Activated CD4-positive, alpha-beta memory T cell treated with anti-CD3 and anti-CD28 coated beads, Interleukin-2, amount 10 ng/mL, durations not matched to agents 7 days and 5 days (primary cell): Measurements from ENCODE around the gene DDN. TPM values are rescaled to one million over a fixed set of nuclear protein-coding genes. Genes with fewer than 3 reads are reported as not detected.

Experiments
- CTCF ChIA-PET: fragments of 350-600 bp; sonication (Branson Sonifier 250); formaldehyde crosslinking; loops from one replicate; lab custom pipeline; 2021; ENCODE audit warnings: antibody characterized with exemption, inconsistent platforms; lab: Charles Lee
- POLR2A ChIA-PET: fragments of 350-600 bp; sonication (Branson Sonifier 250); formaldehyde crosslinking; loops from one replicate; lab custom pipeline; 2021; ENCODE audit warnings: antibody characterized with exemption; lab: Charles Lee
- DNase-seq: peaks from one replicate; pipeline ENCODE4 v3.0.0-alpha.2; 2020
- H3K27ac Mint-ChIP-seq: one replicate; pipeline ENCODE4 v1.8.0; 2021; ENCODE audit warnings: mild to moderate bottlenecking, mixed read lengths
- H3K27me3 Mint-ChIP-seq: one replicate; pipeline ENCODE4 v1.8.0; 2021; ENCODE audit warnings: mixed read lengths
- H3K36me3 Mint-ChIP-seq: one replicate; pipeline ENCODE4 v1.8.0; 2021; ENCODE audit warnings: low read depth, mixed read lengths
- H3K4me1 Mint-ChIP-seq: one replicate; pipeline ENCODE4 v1.8.0; 2021; ENCODE audit warnings: mixed read lengths
- H3K4me3 Mint-ChIP-seq: one replicate; pipeline ENCODE4 v1.8.0; 2021; ENCODE audit warnings: mild to moderate bottlenecking, mixed read lengths
- H3K9me3 Mint-ChIP-seq: one replicate; pipeline ENCODE4 v1.8.0; 2021; ENCODE audit warnings: mixed read lengths
- total RNA-seq, 2 experiments: library from RNA; stranded (reverse); gene quantifications; one replicate each; pipeline ENCODE4 v1.2.3, GENCODE V29; 2021

The DDN gene
- total RNA-seq, 2 experiments from 2014 or later: 0.23 TPM

DNA sequence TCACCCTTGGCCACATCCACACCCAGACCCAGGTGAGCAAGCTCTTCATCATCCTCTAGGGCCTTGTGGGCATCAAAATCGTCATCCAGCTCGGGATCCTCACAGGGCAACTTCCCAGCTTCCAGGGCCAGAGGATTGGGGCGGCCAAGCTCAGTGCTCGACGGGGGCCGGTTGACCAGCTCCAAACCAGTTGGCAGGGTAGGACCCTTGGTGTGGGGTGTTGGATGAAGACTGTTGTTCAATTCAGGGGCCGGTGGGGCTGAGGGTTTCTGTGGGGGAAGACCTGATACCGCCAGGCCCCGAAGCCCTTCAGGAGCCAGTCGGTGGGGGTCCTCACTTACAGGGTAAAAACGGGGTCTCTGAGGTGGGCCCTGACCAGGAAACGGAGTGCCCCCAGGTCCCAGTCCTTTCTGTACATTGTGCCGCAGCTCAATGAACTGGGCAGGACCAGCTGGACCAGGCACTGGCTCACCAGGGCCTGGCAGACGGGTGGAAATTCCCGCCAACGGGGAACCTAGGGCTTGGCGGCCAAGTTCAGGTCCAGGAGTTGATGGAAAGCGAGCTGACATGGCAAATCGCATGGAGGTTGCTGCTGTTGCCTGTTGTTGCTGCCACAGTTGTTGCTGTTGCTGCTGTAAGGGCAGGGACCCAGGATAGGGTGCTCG, 39.2 kb upstream of the DDN start:
- no peaks in the 10 kb centered on the region for H3K4me1 Mint-ChIP-seq
- CTCF ChIA-PET: interaction anchor here (1.0 kb wide), 1 partner anchor 14 kb away, joined by 3 read pairs; no protein-coding TSS in a partner anchor
- H3K36me3 Mint-ChIP-seq: peaks cover 80% of the 10 kb centered on the region
- no peak for DNase-seq
- no peaks in the 10 kb centered on the region for H3K27me3 Mint-ChIP-seq
- H3K9me3 Mint-ChIP-seq: no peaks in the 10 kb centered on the region
- H3K27ac Mint-ChIP-seq: no peak overlapping the region
- no peak overlapping the region for H3K4me3 Mint-ChIP-seq
- POLR2A ChIA-PET: interaction anchor here (1.6 kb wide), 1 partner anchor 93 kb away, joined by 8 read pairs; the partner anchor contains the start of gene TUBA1B

DNA sequence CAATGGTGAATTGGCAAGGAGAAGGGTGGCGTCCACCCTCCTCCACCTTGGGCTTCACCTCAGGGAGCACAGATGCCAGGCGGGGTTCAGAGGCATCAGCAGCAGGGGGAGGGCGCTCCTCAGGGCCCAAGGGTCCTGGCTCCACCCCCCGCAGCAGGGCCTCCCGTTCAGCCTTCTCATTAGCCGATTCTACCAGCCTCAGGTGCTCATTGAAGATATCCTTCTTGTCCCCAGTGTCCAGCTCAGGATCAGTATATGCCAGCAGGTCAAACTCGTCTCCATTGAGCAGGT, 38.7 kb upstream of the DDN start:
- no peak overlapping the region for H3K27ac Mint-ChIP-seq
- H3K27me3 Mint-ChIP-seq: no peaks in the 10 kb centered on the region
- peaks cover 75% of the 10 kb centered on the region for H3K36me3 Mint-ChIP-seq
- no peaks in the 10 kb centered on the region for H3K4me1 Mint-ChIP-seq
- H3K4me3 Mint-ChIP-seq: no peak overlapping the region
- no peaks in the 10 kb centered on the region for H3K9me3 Mint-ChIP-seq
- CTCF ChIA-PET: interaction anchor here (0.9 to 1.3 kb wide), 2 partner anchors 18 to 41 kb away, joined by 3 to 4 read pairs; no protein-coding TSS in a partner anchor
- no peak for DNase-seq
- POLR2A ChIA-PET: no interaction called here

DNA sequence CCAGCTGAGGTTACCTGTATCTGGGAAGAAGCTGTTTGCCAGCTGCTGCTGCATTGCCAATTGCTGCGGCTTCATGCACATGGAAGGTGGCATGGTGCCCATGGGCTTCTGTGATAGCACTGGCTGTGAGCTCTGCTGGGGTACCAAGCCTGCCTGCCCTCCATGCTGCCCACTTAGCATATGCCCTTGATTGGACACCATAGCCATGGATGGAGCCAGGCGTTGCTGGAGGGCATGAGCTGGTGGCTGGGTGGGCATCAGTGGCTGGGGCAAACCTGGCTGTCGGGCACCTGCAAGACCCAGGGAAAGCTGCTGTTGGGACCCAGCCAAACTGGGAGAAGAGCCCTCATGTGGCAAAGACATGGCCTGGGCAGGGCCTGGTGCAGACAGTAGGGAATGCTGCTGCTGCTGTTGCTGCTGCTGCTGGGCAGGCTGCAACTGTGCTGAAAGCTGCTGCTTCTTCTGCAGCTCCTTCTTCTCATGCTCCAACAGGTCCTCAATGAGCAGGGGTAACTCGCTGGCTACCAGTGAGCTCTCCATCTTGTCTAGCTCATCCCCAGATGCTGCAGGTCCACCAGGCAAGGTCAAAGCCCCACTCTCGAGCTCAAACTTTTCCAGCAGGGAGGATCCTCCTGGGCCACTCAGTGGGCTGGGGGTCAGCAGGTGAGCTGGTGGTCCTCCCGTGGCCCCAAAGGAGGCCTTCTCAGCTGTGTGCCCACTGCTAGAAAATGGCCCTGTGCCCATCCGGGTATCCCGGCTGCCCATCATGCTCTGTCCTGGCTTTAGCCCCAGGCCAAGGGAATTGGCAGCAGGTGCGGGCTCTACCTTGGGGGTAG, 38.2 kb upstream of the DDN start:
- CTCF ChIA-PET: interaction anchor here (0.7 to 1.3 kb wide), 5 partner anchors 10 to 93 kb away, joined by 3 to 4 read pairs (median 3); no protein-coding TSS in a partner anchor
- Mint-ChIP-seq H3K27ac (no peak overlapping the region), H3K9me3 (no peaks in the 10 kb centered on the region), H3K27me3 (no peaks in the 10 kb centered on the region), H3K4me1 (no peaks in the 10 kb centered on the region), H3K4me3 (no peak overlapping the region), H3K36me3 (peaks cover 76% of the 10 kb centered on the region)
- no peak for DNase-seq
- POLR2A ChIA-PET: interaction anchor here (0.9 to 1.3 kb wide), 3 partner anchors 17 to 133 kb away, joined by 3 to 6 read pairs (median 4); partner anchors contain the start of gene TUBA1B

DNA sequence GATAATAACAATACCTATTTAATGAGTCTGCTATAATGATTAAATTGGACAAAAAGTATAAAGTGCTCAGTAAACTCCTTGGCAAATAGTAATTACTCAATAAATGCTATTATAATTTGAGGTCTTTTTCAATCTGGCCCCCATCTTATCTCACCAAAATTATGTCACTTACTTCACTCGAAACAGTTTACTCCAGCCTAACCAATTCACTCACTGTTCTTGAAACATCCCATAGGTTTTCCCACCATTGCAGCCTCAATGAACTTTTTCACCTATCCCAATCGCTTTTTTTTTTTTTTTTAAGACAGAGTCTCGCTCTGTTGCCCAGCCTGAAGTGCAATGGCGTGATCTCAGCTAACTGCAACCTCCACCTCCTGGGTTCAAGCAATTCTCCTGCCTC, 36.9 kb upstream of the DDN start:
- H3K4me3 Mint-ChIP-seq: no peak overlapping the region
- POLR2A ChIA-PET: no interaction called here
- peaks cover 69% of the 10 kb centered on the region for H3K36me3 Mint-ChIP-seq

DNA sequence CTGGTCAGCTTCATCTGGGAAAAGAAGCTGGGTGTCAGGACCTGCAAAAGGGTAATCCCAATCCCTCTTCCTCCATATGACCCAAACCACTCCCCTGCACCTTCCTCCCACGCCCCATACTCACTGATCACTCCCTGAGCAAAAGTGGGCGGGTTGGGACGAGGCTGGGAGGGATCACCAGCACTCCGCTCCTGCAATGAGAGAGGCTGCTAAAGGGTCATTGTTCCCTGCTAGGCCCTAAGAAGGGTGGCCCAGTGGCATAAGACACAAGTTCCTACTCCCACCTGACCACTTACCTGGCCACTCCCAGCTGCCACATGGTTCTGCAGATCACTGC, 35.1 kb upstream of the DDN start:
- no peaks in the 10 kb centered on the region for H3K27me3 Mint-ChIP-seq
- H3K4me1 Mint-ChIP-seq: no peaks in the 10 kb centered on the region
- H3K4me3 Mint-ChIP-seq: no peak overlapping the region
- ChIA-PET POLR2A (interaction anchor here (1.1 to 1.7 kb wide), 2 partner anchors 14 to 26 kb away, joined by 3 to 5 read pairs; no protein-coding TSS in a partner anchor), CTCF (interaction anchor here (1.0 to 1.9 kb wide), 2 partner anchors 9 to 32 kb away, joined by 3 to 7 read pairs; no protein-coding TSS in a partner anchor)
- DNase-seq: no peak
- peaks cover 60% of the 10 kb centered on the region for H3K36me3 Mint-ChIP-seq
- H3K9me3 Mint-ChIP-seq: no peaks in the 10 kb centered on the region
- no peak overlapping the region for H3K27ac Mint-ChIP-seq

More for the DNA sequence above, 36.9 kb upstream of the DDN start:
- H3K27me3 Mint-ChIP-seq: no peaks in the 10 kb centered on the region
- H3K9me3 Mint-ChIP-seq: no peaks in the 10 kb centered on the region
- no peaks in the 10 kb centered on the region for H3K4me1 Mint-ChIP-seq
- CTCF ChIA-PET: interaction anchor here (1.0 to 1.9 kb wide), 2 partner anchors 7 to 8 kb away, joined by 3 to 7 read pairs; no protein-coding TSS in a partner anchor
- no peak for DNase-seq
- no peak overlapping the region for H3K27ac Mint-ChIP-seq

DNA sequence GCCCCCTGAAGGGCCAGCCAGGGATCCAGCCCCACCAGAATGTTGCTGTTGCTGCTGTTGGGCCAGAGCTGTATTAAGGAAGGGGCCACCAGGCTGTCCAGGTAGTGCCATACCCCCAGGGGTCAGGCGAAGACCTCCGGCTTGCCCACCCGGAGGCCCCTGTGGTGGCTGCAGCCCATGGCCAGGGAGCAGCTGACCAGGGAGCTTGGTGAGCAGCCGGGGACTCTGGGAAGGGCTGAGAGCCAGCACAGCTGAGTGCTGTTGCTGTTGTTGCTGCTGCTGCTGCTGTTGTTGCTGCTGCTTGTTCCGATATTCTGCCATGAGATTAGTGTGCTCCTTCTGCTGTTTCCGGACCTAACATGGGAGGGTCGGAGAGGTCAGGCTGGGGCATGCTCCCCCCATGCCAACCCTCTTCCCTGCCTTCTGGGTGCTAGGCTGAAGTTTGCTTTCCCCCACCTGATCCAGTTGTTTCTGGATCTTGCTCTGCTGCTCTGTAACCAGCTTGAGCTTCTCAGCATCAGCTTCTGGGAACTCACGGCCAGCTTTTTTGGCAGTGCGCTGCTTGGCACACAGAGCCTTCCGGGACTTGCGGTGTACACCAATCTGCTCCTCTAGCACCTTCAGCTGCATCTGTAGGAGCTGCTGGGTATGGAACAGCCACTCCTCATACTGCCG, 34.6 kb upstream of the DDN start:
- DNase-seq: no peak
- no peaks in the 10 kb centered on the region for H3K4me1 Mint-ChIP-seq
- H3K9me3 Mint-ChIP-seq: no peaks in the 10 kb centered on the region
- ChIA-PET CTCF (interaction anchor here (1.0 to 1.9 kb wide), 3 partner anchors 10 to 31 kb away, joined by 3 to 7 read pairs (median 6); no protein-coding TSS in a partner anchor), POLR2A (interaction anchor here (0.9 to 1.7 kb wide), 3 partner anchors 14 to 26 kb away, joined by 3 to 5 read pairs (median 3); no protein-coding TSS in a partner anchor)
- H3K36me3 Mint-ChIP-seq: peaks cover 58% of the 10 kb centered on the region
- H3K27ac Mint-ChIP-seq: no peak overlapping the region
- no peak overlapping the region for H3K4me3 Mint-ChIP-seq
- no peaks in the 10 kb centered on the region for H3K27me3 Mint-ChIP-seq

DNA sequence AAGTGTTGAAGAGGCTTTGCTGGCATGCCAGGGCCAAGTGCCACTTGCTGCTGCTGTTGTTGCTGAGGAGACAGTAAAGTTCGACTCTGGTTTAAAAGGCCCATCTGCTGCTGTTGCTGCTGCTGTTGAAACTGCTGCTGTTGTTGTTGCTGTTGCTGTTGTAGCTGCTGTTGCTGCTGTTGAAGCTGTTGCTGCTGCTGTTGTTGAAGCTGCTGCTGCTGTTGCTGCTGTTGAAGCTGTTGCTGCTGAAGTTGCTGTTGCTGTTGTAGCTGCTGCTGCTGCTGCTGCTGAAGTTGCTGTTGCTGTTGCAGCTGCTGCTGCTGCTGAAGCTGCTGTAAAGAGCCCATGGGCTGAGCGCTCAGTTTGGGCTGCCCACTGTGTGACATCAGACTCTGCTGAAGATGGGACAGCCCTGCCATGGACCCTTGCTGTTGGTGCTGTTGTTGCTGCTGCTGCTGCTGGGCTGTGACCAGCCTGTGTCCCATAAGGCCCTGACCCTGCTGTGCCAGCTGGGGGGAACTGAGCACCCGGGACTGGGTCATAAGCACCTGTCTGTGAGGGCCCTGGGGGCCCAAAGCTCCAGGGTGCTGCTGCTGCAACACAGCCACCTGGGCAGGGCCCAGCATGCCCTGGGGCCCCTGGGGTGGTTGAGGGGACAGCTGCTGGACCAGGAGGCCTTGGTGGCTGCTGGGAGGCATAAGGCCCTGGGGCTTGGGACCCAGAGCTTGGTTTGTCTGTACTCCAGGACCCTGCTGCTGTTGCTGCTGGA, 33.7 kb upstream of the DDN start:
- Mint-ChIP-seq H3K27ac (no peak overlapping the region), H3K4me1 (no peaks in the 10 kb centered on the region), H3K27me3 (no peaks in the 10 kb centered on the region), H3K36me3 (peaks cover 59% of the 10 kb centered on the region), H3K9me3 (no peaks in the 10 kb centered on the region), H3K4me3 (no peak overlapping the region)
- DNase-seq: no peak
- POLR2A ChIA-PET: interaction anchor here (0.9 to 1.7 kb wide), 2 partner anchors 13 to 15 kb away, joined by 3 to 5 read pairs; no protein-coding TSS in a partner anchor
- CTCF ChIA-PET: interaction anchor here (1.8 kb wide), 1 partner anchor 11 kb away, joined by 6 read pairs; no protein-coding TSS in a partner anchor

DNA sequence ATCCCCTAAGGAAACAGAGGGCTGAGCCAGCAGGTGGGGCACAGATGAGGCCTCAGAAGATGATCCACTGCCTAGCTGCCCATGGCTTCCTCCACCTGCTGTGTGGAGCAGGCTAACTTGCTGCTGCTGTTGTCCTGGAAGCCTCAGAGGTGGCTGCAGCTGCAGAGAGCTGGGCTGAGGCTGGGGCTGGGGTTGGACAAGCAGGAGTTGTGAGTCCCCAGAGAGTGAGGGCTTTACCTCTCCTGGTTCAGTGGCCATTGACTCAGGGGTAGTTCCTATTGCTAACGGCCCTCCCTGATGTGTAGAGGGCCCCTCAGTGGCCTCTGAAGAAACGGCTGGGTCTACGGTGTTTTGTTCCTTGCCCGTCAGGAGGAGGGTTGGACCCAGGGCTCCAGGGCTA, 33.1 kb upstream of the DDN start:
- POLR2A ChIA-PET: interaction anchor here (1.7 to 2.1 kb wide), 2 partner anchors 12 kb away, joined by 5 to 10 read pairs; no protein-coding TSS in a partner anchor
- Mint-ChIP-seq H3K4me3 (no peak overlapping the region), H3K4me1 (no peaks in the 10 kb centered on the region), H3K36me3 (peaks cover 63% of the 10 kb centered on the region), H3K27ac (no peak overlapping the region), H3K9me3 (no peaks in the 10 kb centered on the region), H3K27me3 (no peaks in the 10 kb centered on the region)
- DNase-seq: no peak
- CTCF ChIA-PET: interaction anchor here (1.1 to 1.8 kb wide), 2 partner anchors 11 to 12 kb away, joined by 3 to 6 read pairs; no protein-coding TSS in a partner anchor

DNA sequence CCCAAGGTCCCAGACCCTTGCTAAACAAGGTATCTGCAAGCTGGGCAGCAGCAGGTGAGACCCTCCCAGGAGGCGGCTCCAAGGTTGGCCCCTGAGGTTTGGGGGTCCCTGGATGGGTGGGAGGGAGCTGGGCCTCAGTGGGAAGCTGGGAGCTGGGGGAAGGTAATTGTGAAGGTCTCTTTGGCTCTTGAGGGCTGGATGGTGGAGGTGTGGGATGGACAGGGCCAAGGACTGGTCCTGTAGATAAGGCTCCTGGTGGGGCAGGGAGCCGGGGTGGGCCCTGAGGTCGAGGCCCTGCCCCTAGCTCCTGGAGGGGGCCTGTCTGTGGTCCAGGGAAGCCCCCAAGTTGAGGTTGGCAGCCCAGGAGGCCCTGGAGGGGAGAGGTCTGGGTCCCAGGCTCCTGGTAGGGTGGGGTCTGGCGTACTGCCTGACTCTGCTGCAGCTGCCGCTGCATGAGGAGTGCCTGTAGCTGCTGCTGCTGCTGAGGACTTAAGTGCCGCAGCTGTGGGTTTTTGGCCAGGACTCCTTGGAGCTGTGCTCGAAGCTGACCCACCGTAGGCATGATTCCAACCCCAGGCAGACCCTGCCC, 32.5 kb upstream of the DDN start:
- POLR2A ChIA-PET: interaction anchor here (2.1 kb wide), 1 partner anchor 12 kb away, joined by 10 read pairs; no protein-coding TSS in a partner anchor
- H3K9me3 Mint-ChIP-seq: no peaks in the 10 kb centered on the region
- no peaks in the 10 kb centered on the region for H3K4me1 Mint-ChIP-seq
- CTCF ChIA-PET: interaction anchor here (1.1 to 2.9 kb wide), 2 partner anchors 12 kb away, joined by 3 to 9 read pairs; no protein-coding TSS in a partner anchor
- H3K36me3 Mint-ChIP-seq: peaks cover 61% of the 10 kb centered on the region
- H3K27ac Mint-ChIP-seq: no peak overlapping the region
- H3K27me3 Mint-ChIP-seq: no peaks in the 10 kb centered on the region
- no peak for DNase-seq
- no peak overlapping the region for H3K4me3 Mint-ChIP-seq

DNA sequence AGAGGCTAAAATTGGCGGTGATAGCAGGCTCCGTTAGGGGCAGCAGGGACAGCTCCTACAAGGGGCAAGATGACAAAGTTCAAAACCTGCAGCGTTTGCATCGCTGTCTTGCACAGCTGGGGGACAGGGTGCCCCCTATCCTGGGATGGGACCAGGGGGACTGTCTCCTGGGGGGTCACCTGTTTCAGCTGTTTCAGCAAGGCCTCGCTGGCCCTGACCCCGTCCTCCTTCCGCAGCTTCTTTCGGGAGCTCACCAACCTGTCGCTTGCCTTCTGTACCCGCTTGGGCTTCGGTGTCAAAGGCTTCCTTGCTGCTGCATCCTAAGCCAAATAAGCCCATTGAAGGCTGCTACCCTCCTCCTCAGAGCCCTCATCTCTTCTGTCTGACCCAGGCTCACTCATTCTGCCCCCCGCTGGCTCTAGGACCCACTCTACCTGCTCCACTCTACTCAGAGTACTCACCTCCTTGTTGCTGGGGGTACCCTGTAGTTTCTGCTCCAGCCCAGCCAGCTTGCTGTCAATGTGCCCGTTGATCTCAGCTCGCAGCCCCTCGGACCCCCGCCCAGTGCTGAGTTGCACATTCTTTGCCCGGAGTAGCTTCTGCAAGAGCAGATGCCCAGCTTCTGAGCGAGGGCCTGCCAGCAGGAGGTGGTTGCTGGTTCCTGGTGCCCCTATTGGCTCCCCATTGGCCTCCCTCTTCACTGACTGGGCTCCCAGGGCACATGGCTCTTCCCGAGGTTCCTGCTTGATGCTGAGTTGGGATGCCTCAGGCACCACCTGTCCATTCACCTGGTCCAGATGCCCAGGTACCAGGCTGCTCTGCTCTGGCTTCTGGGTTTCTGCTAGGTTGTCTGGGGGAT, 31.8 kb upstream of the DDN start:
- POLR2A ChIA-PET: interaction anchor here (1.2 to 2.1 kb wide), 2 partner anchors 9 to 11 kb away, joined by 5 to 10 read pairs; no protein-coding TSS in a partner anchor
- Mint-ChIP-seq H3K27ac (no peak overlapping the region), H3K4me1 (no peaks in the 10 kb centered on the region)

More for the DNA sequence above, 31.8 kb upstream of the DDN start:
- Mint-ChIP-seq H3K4me3 (no peak overlapping the region), H3K36me3 (peaks cover 63% of the 10 kb centered on the region), H3K27me3 (no peaks in the 10 kb centered on the region), H3K9me3 (no peaks in the 10 kb centered on the region)
- CTCF ChIA-PET: interaction anchor here (0.6 to 2.9 kb wide), 5 partner anchors 11 to 129 kb away, joined by 3 to 9 read pairs (median 4); a partner anchor contains a TSS
- no peak for DNase-seq
